K562 (cell line): ENCODE results near the gene CBR4. TPM values are rescaled to one million over a fixed set of nuclear protein-coding genes. Genes with fewer than 3 reads are reported as not detected.

Experiments
- ATAC-seq: fragments of 200-7000 bp; cut with Tn5 transposase; 3 replicates; pipeline ENCODE4 v1.9.1; 2020; ENCODE audit warnings: moderate library complexity
- BruUV-seq: library from RNA; stranded (reverse); fragments of 400-500 nt; replicated peaks from 2 replicates; lab custom pipeline; 2021; lab: Mats Ljungman, UMichigan
- CTCF ChIA-PET: fragments of 300-600 bp; formaldehyde crosslinking; extraction: SDS; loops from one replicate; lab custom pipeline; 2021; ENCODE audit warnings: low intra/inter-chr PET ratio; lab: Yijun Ruan, JAX
- POLR2A ChIA-PET: fragments of 300-600, 350-650 bp; sonication (Branson Sonifier 250); formaldehyde crosslinking; extraction: SDS; loops from one replicate; lab custom pipeline; 2021; ENCODE audit warnings: antibody characterized with exemption, inconsistent platforms; lab: Yijun Ruan, JAX
- DNase-seq, 4 experiments: peaks; one replicate each; pipeline versions ENCODE4 v3.0.0 to v3.0.0-alpha.2; 2011 to 2018; ENCODE audit warnings: low spot score in 3 of 4, mixed read lengths in 3 of 4; ENCODE audit errors: extremely low read depth in 1 of 4
- FAIRE-seq: peaks from 2 replicates; lab custom pipeline; 2011; peaks lifted over from hg19 to GRCh38; lab: Jason Lieb, UNC
- H2AFZ ChIP-seq: 2 replicates; pipeline ENCODE4 v1.6.0; 2011; ENCODE audit warnings: low read depth, low read length, control low read depth, inconsistent platforms
- H3K27ac ChIP-seq: fragments of 200-600 bp; 3 replicates; pipeline ENCODE4 v1.8.0; 2011; ENCODE audit warnings: low read depth, mild to moderate bottlenecking, control low read depth, inconsistent platforms, low read length, moderate library complexity, mixed read lengths; ENCODE audit errors: extremely low read depth
- H3K27me3 ChIP-seq, 2 experiments: fragments of 300-600 bp in 1 of 2; 2 replicates in 1 of 2; 3 replicates in 1 of 2; pipeline versions ENCODE4 v1.6.0 to v1.8.0; 2011; ENCODE audit warnings: inconsistent platforms in 2 of 2, low read length in 2 of 2, mild to moderate bottlenecking in 1 of 2, mixed read lengths in 1 of 2, moderate library complexity in 1 of 2; ENCODE audit not compliant: control insufficient read depth in 2 of 2, insufficient read depth in 2 of 2
- H3K36me3 ChIP-seq: fragments of 300-600 bp; 3 replicates; pipeline ENCODE4 v1.8.0; 2011; ENCODE audit warnings: mild to moderate bottlenecking, low read length, inconsistent platforms; ENCODE audit not compliant: control insufficient read depth, insufficient read depth
- H3K4me1 ChIP-seq, 2 experiments: fragments of 200-600 bp in 1 of 2; replicated peaks in 1 of 2; 2 replicates in 1 of 2; 3 replicates in 1 of 2; pipeline versions ENCODE4 v1.5.1 to v1.8.0; 2011; ENCODE audit warnings: inconsistent platforms in 2 of 2, low read length in 2 of 2, mild to moderate bottlenecking in 1 of 2, mixed read lengths in 1 of 2, moderate library complexity in 1 of 2; ENCODE audit not compliant: control insufficient read depth in 2 of 2, insufficient read depth in 2 of 2
- H3K4me2 ChIP-seq: 2 replicates; pipeline ENCODE4 v1.6.1; 2011; ENCODE audit warnings: low read length, control low read depth, inconsistent platforms, mixed read lengths; ENCODE audit not compliant: insufficient read depth
- H3K4me3 ChIP-seq: fragments of 200-600 bp; sonication (generic), shearing (Covaris generic); 2 replicates; pipeline ENCODE4 v1.5.1; 2016; ENCODE audit warnings: control low read depth, inconsistent platforms
- H3K79me2 ChIP-seq: fragments of 200-600 bp; 3 replicates; pipeline ENCODE4 v1.8.0; 2011; ENCODE audit warnings: low read length, inconsistent platforms; ENCODE audit not compliant: control insufficient read depth, insufficient read depth
- H3K9ac ChIP-seq, 2 experiments: 2 replicates each; pipeline versions ENCODE4 v1.6.0 to v1.6.1; 2011; ENCODE audit warnings: low read depth in 2 of 2, low read length in 2 of 2, control low read depth in 1 of 2, inconsistent platforms in 1 of 2, mild to moderate bottlenecking in 1 of 2, mixed read lengths in 1 of 2; ENCODE audit not compliant: insufficient read depth in 1 of 2
- H3K9me1 ChIP-seq: one replicate; pipeline ENCODE4 v1.6.0; 2011; ENCODE audit warnings: inconsistent platforms, mild to moderate bottlenecking, low read length, moderate library complexity; ENCODE audit not compliant: control insufficient read depth, insufficient read depth
- H3K9me3 ChIP-seq: replicated peaks from 2 replicates; pipeline ENCODE4 v1.5.1; 2011; ENCODE audit warnings: low read depth, low read length, inconsistent platforms; ENCODE audit not compliant: control insufficient read depth, insufficient read depth
- H4K20me1 ChIP-seq: replicated peaks from 2 replicates; pipeline ENCODE4 v1.6.1; 2011; ENCODE audit warnings: low read length, inconsistent platforms, mixed read lengths; ENCODE audit not compliant: control insufficient read depth, insufficient read depth
- FOXK2 ChIP-seq, 2 experiments: fragments of 450-650 bp; IDR thresholded peaks in 1 of 2; conservative IDR thresholded peaks in 1 of 2; 2 replicates each; pipeline ENCODE4 v1.6.1; 2016; ENCODE audit warnings: low read depth in 2 of 2, mild to moderate bottlenecking in 1 of 2
- GABPB2 ChIP-seq: fragments of 250-450 bp; sonication (Bioruptor Pico); conservative IDR thresholded peaks from 2 replicates; pipeline ENCODE4 v1.5.1; 2021; ENCODE audit warnings: mild to moderate bottlenecking
- NRF1 ChIP-seq, 2 experiments: fragments of 450-650 bp; IDR thresholded peaks in 1 of 2; conservative IDR thresholded peaks in 1 of 2; 2 replicates each; pipeline ENCODE4 v1.6.1; 2014; ENCODE audit warnings: mild to moderate bottlenecking in 2 of 2
- ZNF316 ChIP-seq: fragments of 450-650 bp; IDR thresholded peaks from 2 replicates; pipeline ENCODE4 v1.6.1; 2016
- WGBS: fragments of 100-300 bp; shearing (Covaris generic); methylation state at CpG from one replicate; pipeline ENCODE4 v1.1.6; 2016; ENCODE audit warnings: low coverage, mixed read lengths; ENCODE audit not compliant: insufficient coverage; ENCODE audit errors: missing lambda C conversion rate; 5-methylcytosine and 5-hydroxymethylcytosine counted together
- in situ Hi-C: fragments of 300-500 bp; cut with MboI; formaldehyde crosslinking; loops from 4 replicates; pipeline ENCODE4 v1.15.0; 2018; ENCODE audit warnings: inconsistent platforms, mixed read lengths
- intact Hi-C: fragments of 100-400 bp; cut with micrococcal nuclease; formaldehyde crosslinking; loops from 2 replicates; pipeline ENCODE4 v1.14.2; 2022
- polyA plus RNA-seq, 8 experiments: library from polyadenylated mRNA; depleted of rRNA in 4 of 8; stranded (reverse) in 5 of 8; unstranded in 3 of 8; fragments of >200 nt; fragmentation: Nextera tagmentation in 2 of 8; fragmentation: Illumina TruSeq in 1 of 8; extraction: Ambion mirVana in 2 of 8; extraction: Trizol in 1 of 8; gene quantifications; 2 replicates each; pipeline versions ENCODE4 v1.2.1 to v1.2.3, GENCODE V29; 2011 to 2014; ENCODE audit warnings: inconsistent platforms in 1 of 8, missing spikeins in 1 of 8
- total RNA-seq, 7 experiments: library from RNA; depleted of rRNA in 6 of 7; stranded (reverse); fragments of >200 nt in 6 of 7; fragmentation: Illumina TruSeq in 2 of 7; extraction: Trizol in 2 of 7; gene quantifications; 2 replicates each; pipeline versions ENCODE4 v1.2.1 to v1.2.3, GENCODE V29; 2011 to 2021; ENCODE audit warnings: low replicate concordance in 1 of 7

Gene CBR4
- total and polyA plus RNA-seq, 9 of the 15 experiments (the other 6 are each of a cell fraction or from before 2014, with no cell fraction given), result 12.1 to 26.4 (median 18.6) TPM

DNA sequence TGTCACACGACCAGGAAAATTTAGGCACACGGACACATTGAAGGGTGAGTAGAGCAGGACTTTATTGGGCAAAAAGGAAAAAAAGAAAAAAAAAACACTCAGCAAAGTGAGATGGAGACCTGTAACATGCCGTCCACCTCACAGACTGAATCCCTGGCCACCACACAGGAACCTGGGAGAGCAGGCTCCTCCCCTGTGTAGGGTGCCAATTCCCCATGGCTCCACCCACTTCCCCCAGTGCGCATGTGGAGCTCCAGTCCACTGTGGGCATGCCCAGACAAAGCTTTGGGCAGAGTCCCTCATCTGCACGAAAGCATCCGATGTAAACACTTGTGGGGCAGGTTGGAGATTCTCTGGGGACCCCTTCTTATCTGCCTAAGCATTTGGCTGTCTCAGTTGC lies 23.6 kb upstream of the CBR4 start:
- no peaks in the 10 kb centered on the region for H3K9me1 ChIP-seq
- ATAC-seq, result peak; percentile 97
- in situ Hi-C loops, result no loop called here
- no peaks in the 10 kb centered on the region; the same call in 1 of the 2 replicates for H4K20me1 ChIP-seq
- no peaks in the 10 kb centered on the region for H3K9me3 ChIP-seq
- peak; percentile 46 for FAIRE-seq
- H3K9ac ChIP-seq, result no peak overlapping the region
- POLR2A ChIA-PET, result no interaction called here
- no peaks in the 10 kb centered on the region for H3K79me2 ChIP-seq
- peak overlapping the region; percentile 21; the same call in 1 of the 2 replicates for H3K4me2 ChIP-seq
- H3K4me1 ChIP-seq, result peaks cover 0 to 4% of the 10 kb centered on the region in 2 experiments; a peak in 1 of 5 replicates
- no peaks in the 10 kb centered on the region; a peak in 1 of 5 replicates for H3K27me3 ChIP-seq
- no peak overlapping the region for H3K27ac ChIP-seq
- H3K36me3 ChIP-seq, result no peaks in the 10 kb centered on the region
- H3K4me3 ChIP-seq, result no peak overlapping the region
- TF ChIP-seq ZNF316 (0 out of 2 replicates have a peak, but pooled peaks have one; percentile 2), NRF1 (conservative IDR thresholded peaks at IDR 0.05 in 1 of 2, IDR thresholded peaks at IDR 0.05 in 1 of 2) (peak; percentile 89 to 91), GABPB2 (CRISPR knock-in tag) (no peak), FOXK2 (conservative IDR thresholded peaks at IDR 0.05 in 1 of 2, IDR thresholded peaks at IDR 0.05 in 1 of 2; ENCODE audit: low read depth in 2 of 2) (no peak)
- intact Hi-C loops, result no loop called here
- 5% methylated on average over 6 of the region's 6 CpGs for WGBS
- DNase-seq, result peak; percentile 51 to 67 (median 59)
- H2AFZ ChIP-seq, result 0 out of 2 replicates have a peak overlapping the region, but pooled peaks have one; percentile 38
- BruUV-seq, result no TSS peak
- CTCF ChIA-PET, result no interaction called here
